Measurements from ENCODE around the gene PLA2G2F. TPM values are rescaled to one million over a fixed set of nuclear protein-coding genes. Genes with fewer than 3 reads are reported as not detected.

The PLA2G2F gene
- total RNA-seq, 1 donor from 2014 or later = not detected

DNA sequence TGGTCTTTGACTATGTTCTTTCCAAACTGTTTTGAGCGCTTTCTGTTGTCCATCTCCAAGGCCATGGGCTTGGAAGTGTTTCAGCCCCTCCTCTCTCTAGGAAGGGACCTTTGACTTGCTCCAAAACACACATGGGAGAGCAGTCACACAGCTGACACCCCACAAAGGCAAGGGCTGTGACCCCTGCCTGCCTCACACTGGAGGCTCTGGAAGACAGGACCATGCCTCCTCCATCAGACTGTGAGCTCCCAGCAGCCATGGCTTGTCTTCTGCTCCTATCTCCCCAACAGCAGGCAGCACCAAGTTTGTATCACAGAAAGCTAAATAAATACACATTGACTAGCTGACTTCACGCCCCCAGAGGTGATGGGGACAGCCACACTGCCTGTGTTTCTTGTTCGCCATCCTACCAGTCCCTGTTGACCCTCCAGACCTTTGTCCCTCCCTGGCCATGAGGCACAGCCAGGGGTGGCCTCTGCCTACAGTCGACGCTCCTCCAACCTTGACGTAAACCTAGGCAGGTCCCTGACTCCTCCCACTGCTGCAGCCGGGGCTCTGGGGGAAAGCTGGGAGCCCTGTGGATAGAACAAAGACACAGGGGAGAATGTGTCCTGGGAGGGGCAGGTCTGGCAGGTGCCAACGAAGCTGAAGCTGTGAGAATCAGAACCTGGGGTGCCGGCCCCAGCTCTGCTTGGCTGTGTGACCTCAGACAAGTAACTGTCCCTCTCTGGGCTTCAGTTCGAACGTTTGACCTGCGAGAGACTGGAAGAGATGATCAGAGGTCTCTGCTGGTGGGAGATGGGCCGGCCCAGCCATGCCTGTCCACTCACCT lies 4.8 kb downstream of the PLA2G2F start:
- TF ChIP-seq, protein P1, sequence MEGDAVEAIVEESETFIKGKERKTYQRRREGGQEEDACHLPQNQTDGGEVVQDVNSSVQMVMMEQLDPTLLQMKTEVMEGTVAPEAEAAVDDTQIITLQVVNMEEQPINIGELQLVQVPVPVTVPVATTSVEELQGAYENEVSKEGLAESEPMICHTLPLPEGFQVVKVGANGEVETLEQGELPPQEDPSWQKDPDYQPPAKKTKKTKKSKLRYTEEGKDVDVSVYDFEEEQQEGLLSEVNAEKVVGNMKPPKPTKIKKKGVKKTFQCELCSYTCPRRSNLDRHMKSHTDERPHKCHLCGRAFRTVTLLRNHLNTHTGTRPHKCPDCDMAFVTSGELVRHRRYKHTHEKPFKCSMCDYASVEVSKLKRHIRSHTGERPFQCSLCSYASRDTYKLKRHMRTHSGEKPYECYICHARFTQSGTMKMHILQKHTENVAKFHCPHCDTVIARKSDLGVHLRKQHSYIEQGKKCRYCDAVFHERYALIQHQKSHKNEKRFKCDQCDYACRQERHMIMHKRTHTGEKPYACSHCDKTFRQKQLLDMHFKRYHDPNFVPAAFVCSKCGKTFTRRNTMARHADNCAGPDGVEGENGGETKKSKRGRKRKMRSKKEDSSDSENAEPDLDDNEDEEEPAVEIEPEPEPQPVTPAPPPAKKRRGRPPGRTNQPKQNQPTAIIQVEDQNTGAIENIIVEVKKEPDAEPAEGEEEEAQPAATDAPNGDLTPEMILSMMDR (conservative IDR thresholded peaks at IDR 0.05) = no peak

DNA sequence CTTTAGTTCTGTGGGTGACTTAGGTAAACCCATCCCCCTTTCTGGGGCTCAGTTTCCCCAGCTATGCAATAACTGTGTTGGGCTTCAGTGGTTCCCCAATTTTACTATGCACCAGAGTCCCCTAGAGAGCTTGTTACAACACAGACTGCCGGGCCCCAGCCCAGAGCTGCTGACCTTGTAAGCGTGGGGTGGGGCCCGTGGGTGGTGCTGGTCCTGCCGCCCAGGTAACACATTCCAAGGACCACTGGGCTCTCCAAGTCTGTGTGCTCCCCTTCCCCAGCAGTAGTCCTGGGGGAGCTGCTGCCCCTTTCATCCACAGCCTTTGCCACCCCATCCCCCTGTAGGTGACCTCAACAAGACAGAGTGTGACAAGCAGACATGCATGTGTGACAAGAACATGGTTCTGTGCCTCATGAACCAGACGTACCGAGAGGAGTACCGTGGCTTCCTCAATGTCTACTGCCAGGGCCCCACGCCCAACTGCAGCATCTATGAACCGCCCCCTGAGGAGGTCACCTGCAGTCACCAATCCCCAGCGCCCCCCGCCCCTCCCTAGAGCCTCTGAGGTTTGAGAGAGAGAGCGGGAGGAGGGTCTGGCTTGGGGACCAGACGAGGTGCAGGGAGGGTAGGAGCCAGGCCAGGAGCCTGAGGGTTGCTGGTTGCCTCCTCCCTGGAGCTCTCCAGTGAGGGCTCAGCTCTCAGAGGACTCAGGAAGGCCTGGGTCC lies 8.9 kb downstream of the PLA2G2F start:
- no peaks in the 10 kb centered on the region for H3K9me3 Mint-ChIP-seq
- TF ChIP-seq, protein P1 (conservative IDR thresholded peaks at IDR 0.05) = no peak
- H3K4me3 Mint-ChIP-seq = no peak overlapping the region
- no peak overlapping the region for H3K27ac Mint-ChIP-seq
- no peaks in the 10 kb centered on the region for H3K4me1 Mint-ChIP-seq (ENCODE audit: unreplicated experiment)
- H3K27me3 Mint-ChIP-seq = no peaks in the 10 kb centered on the region
- H3K36me3 Mint-ChIP-seq = no peaks in the 10 kb centered on the region
- no peak for DNase-seq (ENCODE audit: extremely low spot score, unreplicated experiment)

More for the DNA sequence above, 4.8 kb downstream of the PLA2G2F start:
- no peak overlapping the region for H3K4me3 Mint-ChIP-seq
- H3K9me3 Mint-ChIP-seq = no peaks in the 10 kb centered on the region
- DNase-seq (ENCODE audit: extremely low spot score, unreplicated experiment) = no peak
- H3K27me3 Mint-ChIP-seq = peaks cover 9% of the 10 kb centered on the region
- H3K36me3 Mint-ChIP-seq = no peaks in the 10 kb centered on the region
- no peak overlapping the region for H3K27ac Mint-ChIP-seq
- no peaks in the 10 kb centered on the region for H3K4me1 Mint-ChIP-seq (ENCODE audit: unreplicated experiment)

DNA sequence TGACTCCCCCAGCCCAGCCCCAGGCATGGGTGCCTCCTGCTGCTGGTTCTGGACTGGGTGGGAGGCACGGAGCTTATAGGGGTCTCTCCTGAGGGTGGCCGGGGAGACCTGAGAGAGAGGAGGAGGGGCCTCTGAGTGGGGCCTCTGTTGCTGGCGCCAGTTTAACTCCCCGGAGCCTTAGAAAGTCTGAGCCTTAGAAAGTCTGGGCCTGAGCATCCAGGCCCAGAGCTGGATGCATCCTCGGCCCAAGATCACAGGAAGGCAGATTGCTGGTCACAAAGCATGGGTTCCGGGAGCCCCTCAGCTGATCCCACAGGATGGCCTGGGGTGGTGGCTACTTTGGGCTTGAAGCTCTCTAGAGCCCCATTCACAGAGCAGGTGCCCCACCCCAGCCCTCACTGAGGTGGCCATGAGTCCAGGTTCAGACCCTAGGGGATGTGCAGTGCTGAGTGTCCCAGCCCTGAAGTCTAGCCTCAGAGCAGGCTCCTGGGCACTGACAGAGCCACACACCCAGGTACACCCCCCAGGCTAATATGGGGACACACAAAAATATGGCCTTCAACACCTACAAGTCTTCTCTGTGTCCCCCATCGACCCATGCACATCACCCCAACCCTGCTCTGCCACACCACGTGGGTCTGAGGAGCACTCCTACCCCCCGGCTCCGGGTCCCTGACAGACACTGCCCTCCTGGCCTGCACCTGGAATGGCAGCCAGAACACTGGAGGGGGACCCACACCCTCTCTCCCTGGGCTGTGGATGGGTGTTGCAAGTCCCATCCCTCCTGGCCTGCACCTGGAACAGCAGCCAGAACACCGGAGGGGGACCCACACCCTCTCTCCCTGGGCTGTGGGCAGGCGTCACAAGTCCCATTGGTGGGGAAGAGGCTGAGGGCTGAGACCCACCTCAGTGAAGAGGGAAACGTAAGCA lies 9.7 kb downstream of the PLA2G2F start:
- H3K36me3 Mint-ChIP-seq = no peaks in the 10 kb centered on the region
- no peaks in the 10 kb centered on the region for H3K27me3 Mint-ChIP-seq
- no peak overlapping the region for H3K27ac Mint-ChIP-seq
- peaks cover under 1% of the 10 kb centered on the region for H3K4me1 Mint-ChIP-seq (ENCODE audit: unreplicated experiment)
- no peak overlapping the region for H3K4me3 Mint-ChIP-seq
- no peak for DNase-seq (ENCODE audit: extremely low spot score, unreplicated experiment)
- no peaks in the 10 kb centered on the region for H3K9me3 Mint-ChIP-seq
- TF ChIP-seq, protein P1 (conservative IDR thresholded peaks at IDR 0.05) = no peak

DNA sequence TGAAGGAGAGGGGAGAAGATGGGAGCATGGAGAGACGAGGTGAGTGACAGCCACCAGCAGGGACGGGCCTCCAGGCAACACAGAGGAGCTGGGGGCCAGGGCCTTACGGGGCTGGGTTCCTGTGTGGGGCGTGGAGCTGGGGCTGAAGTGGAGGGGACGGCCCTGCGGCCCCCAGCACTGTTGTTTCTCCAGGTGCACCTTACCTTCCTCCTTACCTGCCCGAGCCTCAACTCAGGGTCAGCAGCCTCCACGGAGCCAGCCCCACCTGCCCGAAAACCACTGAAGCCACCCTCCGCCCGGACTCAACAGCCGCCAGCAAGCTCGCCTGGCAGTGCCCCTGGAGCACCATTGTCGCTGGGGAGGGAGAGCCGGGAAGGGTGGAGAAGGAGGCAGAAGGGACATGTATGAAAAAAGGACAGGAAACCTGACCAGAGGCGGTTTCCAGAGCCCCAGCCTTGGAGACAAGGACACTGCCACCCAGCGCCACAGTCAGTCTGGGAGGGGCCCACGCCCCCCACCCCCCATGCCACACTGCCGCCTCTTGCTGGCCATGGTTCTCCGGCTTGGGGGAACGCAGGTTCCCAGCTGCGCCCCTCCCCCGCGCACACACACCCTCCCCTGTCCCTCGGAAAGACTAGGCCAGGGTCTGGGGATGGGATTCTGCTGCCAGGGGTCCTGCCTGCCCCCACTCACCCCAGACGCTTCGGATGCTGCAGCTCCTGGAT lies 10.6 kb downstream of the PLA2G2F start:
- Mint-ChIP-seq H3K27ac (no peak overlapping the region), H3K27me3 (no peaks in the 10 kb centered on the region), H3K9me3 (no peaks in the 10 kb centered on the region), H3K36me3 (no peaks in the 10 kb centered on the region), H3K4me3 (no peak overlapping the region), H3K4me1 (ENCODE audit: unreplicated experiment) (peaks cover 6% of the 10 kb centered on the region)
- TF ChIP-seq, protein P1 (conservative IDR thresholded peaks at IDR 0.05) = no peak
- no peak for DNase-seq (ENCODE audit: extremely low spot score, unreplicated experiment)

DNA sequence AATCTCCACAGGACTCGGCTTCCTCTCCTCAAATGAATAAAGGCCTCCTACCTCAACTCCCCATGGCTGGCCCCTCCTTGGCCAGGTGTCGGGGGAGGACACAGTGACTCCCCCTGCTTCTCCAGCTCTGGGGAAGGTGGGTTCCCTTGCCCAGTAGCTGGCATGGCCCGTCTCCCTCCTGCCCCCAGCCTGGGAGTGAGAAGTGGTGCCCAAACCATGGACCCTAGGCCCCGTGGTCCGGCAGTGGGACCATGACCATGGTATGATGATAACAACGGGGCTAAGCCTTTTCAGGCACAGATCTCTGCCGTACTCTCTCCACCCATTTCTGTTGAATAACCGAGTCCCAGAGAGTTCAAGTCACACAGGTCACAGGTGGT lies 11.2 kb downstream of the PLA2G2F start:
- Mint-ChIP-seq H3K27ac (no peak overlapping the region), H3K4me1 (ENCODE audit: unreplicated experiment) (peaks cover 6% of the 10 kb centered on the region), H3K27me3 (no peaks in the 10 kb centered on the region), H3K4me3 (no peak overlapping the region), H3K36me3 (no peaks in the 10 kb centered on the region), H3K9me3 (no peaks in the 10 kb centered on the region)
- TF ChIP-seq, protein P1 (conservative IDR thresholded peaks at IDR 0.05) = no peak
- DNase-seq (ENCODE audit: extremely low spot score, unreplicated experiment) = no peak
